GM12878 (cell line): ENCODE measurements around the gene KRTAP10-11. TPM values are rescaled to one million over a fixed set of nuclear protein-coding genes. Genes with fewer than 3 reads are reported as not detected.
"Not testable (repeated sequence)": the region's sequence is repeated elsewhere in the genome, so short reads cannot be mapped to it uniquely, and the experiment has no call there.

Experiments
- ATAC-seq: fragments of 200-7000 bp; cut with Tn5 transposase; 3 replicates; pipeline ENCODE4 v1.9.1; 2020; ENCODE audit warnings: mild to moderate bottlenecking, moderate library complexity
- BruUV-seq: library from RNA; stranded (reverse); fragments of 400-500 nt; replicated peaks from 2 replicates; lab custom pipeline; 2021; lab: Mats Ljungman, UMichigan
- CTCF ChIA-PET: fragments of 300-600 bp; sonication (Branson Sonifier 250); formaldehyde crosslinking; extraction: SDS; loops from one replicate; lab custom pipeline; 2021; ENCODE audit warnings: inconsistent platforms; lab: Yijun Ruan, JAX
- POLR2A ChIA-PET: fragments of 350-600 bp; formaldehyde crosslinking; extraction: SDS; loops from one replicate; lab custom pipeline; 2021; ENCODE audit warnings: inconsistent platforms; lab: Charles Lee
- RAD21 ChIA-PET: fragments of 300-600 bp; sonication (Branson Sonifier 250); formaldehyde crosslinking; loops from one replicate; lab custom pipeline; 2023; ENCODE audit warnings: antibody characterized with exemption; ENCODE audit not compliant: unreplicated experiment; lab: Charles Lee
- SMC1A ChIA-PET: fragments of 300-600 bp; sonication (Branson Sonifier 250); formaldehyde crosslinking; loops from one replicate; lab custom pipeline; 2023; ENCODE audit not compliant: unreplicated experiment, uncharacterized antibody; lab: Charles Lee
- DNase-seq: peaks from one replicate; pipeline ENCODE4 v3.0.0-alpha.2; 2011; ENCODE audit warnings: low read depth, low spot score
- FAIRE-seq: peaks from 3 replicates; lab custom pipeline; 2011; peaks lifted over from hg19 to GRCh38; lab: Jason Lieb, UNC
- H2AFZ ChIP-seq: 2 replicates; pipeline ENCODE4 v1.6.0; 2011; ENCODE audit warnings: low read depth, low read length, control low read depth; ENCODE audit not compliant: control insufficient read depth
- H3K27ac ChIP-seq: 2 replicates; pipeline ENCODE4 v1.5.1; 2011; ENCODE audit warnings: control low read depth; ENCODE audit not compliant: control insufficient read depth, insufficient read depth
- H3K27me3 ChIP-seq, 2 experiments: replicated peaks in 1 of 2; 2 replicates each; pipeline versions ENCODE4 v1.6.0 to v1.6.1; 2011; ENCODE audit warnings: low read length in 1 of 2; ENCODE audit not compliant: control insufficient read depth in 2 of 2, insufficient read depth in 2 of 2
- H3K36me3 ChIP-seq, 2 experiments: 2 replicates each; pipeline ENCODE4 v1.5.1; 2011; ENCODE audit warnings: low read length in 1 of 2; ENCODE audit not compliant: control insufficient read depth in 2 of 2, insufficient read depth in 2 of 2
- H3K4me1 ChIP-seq: 2 replicates; pipeline ENCODE4 v1.6.1; 2011; ENCODE audit warnings: mild to moderate bottlenecking, low read length, moderate library complexity, mixed read lengths; ENCODE audit not compliant: control insufficient read depth, insufficient read depth
- H3K4me2 ChIP-seq: 2 replicates; pipeline ENCODE4 v1.6.0; 2011; ENCODE audit warnings: control low read depth; ENCODE audit not compliant: control insufficient read depth, insufficient read depth
- H3K4me3 ChIP-seq: fragments of 200-600 bp; sonication (generic); 2 replicates; pipeline ENCODE4 v1.5.1; 2016
- H3K79me2 ChIP-seq: 2 replicates; pipeline ENCODE4 v1.6.0; 2011; ENCODE audit warnings: low read length; ENCODE audit not compliant: control insufficient read depth, insufficient read depth
- H3K9ac ChIP-seq: 2 replicates; pipeline ENCODE4 v1.8.0; 2011; ENCODE audit warnings: low read length, control low read depth, mixed read lengths; ENCODE audit not compliant: control insufficient read depth, insufficient read depth
- H3K9me3 ChIP-seq: replicated peaks from 3 replicates; pipeline ENCODE4 v1.5.1; 2011; ENCODE audit warnings: mild to moderate bottlenecking, low read length; ENCODE audit not compliant: control insufficient read depth, insufficient read depth
- H4K20me1 ChIP-seq: 2 replicates; pipeline ENCODE4 v1.6.0; 2011; ENCODE audit not compliant: control insufficient read depth, insufficient read depth
- ETV6 ChIP-seq, 2 experiments: fragments of 450-650 bp in 1 of 2; IDR thresholded peaks in 1 of 2; conservative IDR thresholded peaks in 1 of 2; 2 replicates each; pipeline ENCODE4 v1.6.1; 2014; ENCODE audit warnings: antibody characterized with exemption in 1 of 2, borderline replicate concordance in 1 of 2, low read depth in 1 of 2, mild to moderate bottlenecking in 1 of 2, moderate library complexity in 1 of 2
- EZH2 ChIP-seq: IDR thresholded peaks from 2 replicates; pipeline ENCODE4 v1.6.1; 2012; ENCODE audit warnings: low read depth, mild to moderate bottlenecking, control low read depth, inconsistent platforms, low read length, borderline replicate concordance; ENCODE audit not compliant: control insufficient read depth
- HCFC1 ChIP-seq: fragments of 150-350 bp; IDR thresholded peaks from 2 replicates; pipeline ENCODE4 v1.6.1; 2014; ENCODE audit warnings: low read length
- KAT2A ChIP-seq: conservative IDR thresholded peaks from 2 replicates; pipeline ENCODE4 v1.6.1; 2011; ENCODE audit warnings: low read depth, low read length; ENCODE audit not compliant: control insufficient read depth
- PAX5 ChIP-seq: IDR thresholded peaks from 2 replicates; pipeline ENCODE4 v1.6.1; 2011; ENCODE audit warnings: low read depth, low read length, borderline replicate concordance
- PKNOX1 ChIP-seq: fragments of 450-650 bp; IDR thresholded peaks from 2 replicates; pipeline ENCODE4 v1.6.1; 2016; ENCODE audit warnings: mild to moderate bottlenecking
- POLR2AphosphoS2 ChIP-seq: IDR thresholded peaks from 2 replicates; pipeline ENCODE4 v1.6.1; 2011; ENCODE audit warnings: low read depth, mild to moderate bottlenecking, low read length, improper control_type of control experiment, moderate library complexity
- RBBP5 ChIP-seq: fragments of 200-600 bp; sonication (generic); conservative IDR thresholded peaks from 2 replicates; pipeline ENCODE4 v1.6.1; 2016
- SMAD1 ChIP-seq: fragments of 450-650 bp; IDR thresholded peaks from 2 replicates; pipeline ENCODE4 v1.6.1; 2018; ENCODE audit warnings: mild to moderate bottlenecking, low read depth; ENCODE audit not compliant: partially characterized antibody
- ZNF592 ChIP-seq: fragments of 450-650 bp; IDR thresholded peaks from 2 replicates; pipeline ENCODE4 v1.6.1; 2017; ENCODE audit warnings: mild to moderate bottlenecking, moderate library complexity
- WGBS: methylation state at CpG from one replicate; pipeline ENCODE4 v1.1.6; 2016; ENCODE audit warnings: low lambda C conversion rate; ENCODE audit not compliant: insufficient replicate concordance, insufficient coverage; ENCODE audit errors: missing lambda C conversion rate; 5-methylcytosine and 5-hydroxymethylcytosine counted together
- in situ Hi-C: fragments of 300-500 bp; cut with MboI; formaldehyde crosslinking; loops from 9 replicates; pipeline ENCODE4 v1.14.3; 2018; ENCODE audit warnings: mixed read lengths
- intact Hi-C: fragments of 100-400 bp; cut with micrococcal nuclease; formaldehyde crosslinking; loops from one replicate; pipeline ENCODE4 v1.14.2; 2022; ENCODE audit not compliant: unreplicated experiment
- polyA plus RNA-seq, 11 experiments: library from polyadenylated mRNA; depleted of rRNA in 4 of 11; unstranded in 6 of 11; stranded (reverse) in 5 of 11; fragments of >200 nt; fragmentation: Nextera tagmentation in 4 of 11; fragmentation: Illumina TruSeq in 1 of 11; extraction: Ambion mirVana in 4 of 11; extraction: Trizol in 1 of 11; gene quantifications; 1 replicate in 1 of 11; 2 replicates in 10 of 11; pipeline versions ENCODE4 v1.2.1 to v1.2.3, GENCODE V29; 2011 to 2016; ENCODE audit warnings: inconsistent platforms in 2 of 11, missing spikeins in 2 of 11, low read depth in 1 of 11
- total RNA-seq, 4 experiments: library from RNA; depleted of rRNA in 3 of 4; stranded (reverse); fragments of >200 nt in 3 of 4; fragmentation: Illumina TruSeq in 1 of 4; extraction: Trizol in 1 of 4; gene quantifications; 2 replicates each; pipeline versions ENCODE4 v1.2.1 to v1.2.3, GENCODE V29; 2013 to 2021

KRTAP10-11 gene
- total and polyA plus RNA-seq, 10 of the 15 experiments (the other 5 are each of a cell fraction or from before 2014, with no cell fraction given) = not detected

GRCh38 chr21:44658913-44659595 lies 12.8 kb downstream of the KRTAP10-11 start (continued):
- TF ChIP-seq PKNOX1 (no peak), HCFC1 (no peak), SMAD1 (no peak), ZNF592 (no peak), PAX5 (no peak), RBBP5 (no peak), KAT2A (no peak), POLR2AphosphoS2 (no peak), EZH2 (no peak), ETV6 (conservative IDR thresholded peaks at IDR 0.05 in 1 of 2, IDR thresholded peaks at IDR 0.05 in 1 of 2; ENCODE audit: borderline replicate concordance in 1 of 2, low read depth in 1 of 2) (no peak)

- BruUV-seq, CTCF ChIA-PET, FAIRE-seq, in situ Hi-C loops, H2AFZ ChIP-seq, RAD21 ChIA-PET, H3K79me2 ChIP-seq, ATAC-seq, SMC1A ChIA-PET, intact Hi-C loops, H3K27me3 ChIP-seq, H3K27ac ChIP-seq, H3K9ac ChIP-seq, POLR2A ChIA-PET, H3K36me3 ChIP-seq, H3K4me3 ChIP-seq, H4K20me1 ChIP-seq, H3K9me3 ChIP-seq, DNase-seq, H3K4me1 ChIP-seq, H3K4me2 ChIP-seq: not testable (repeated sequence)
- WGBS = 40% methylated on average over 7 of the region's 7 CpGs
Observed at GRCh38 chr21:44661567-44661966, 15.4 kb downstream of the KRTAP10-11 start.
